ENCODE data around the gene POLD2.
"Not testable (repeated sequence)": the region's sequence is repeated elsewhere in the genome, so short reads cannot be mapped to it uniquely, and the experiment has no call there.

POLD2 gene

DNA sequence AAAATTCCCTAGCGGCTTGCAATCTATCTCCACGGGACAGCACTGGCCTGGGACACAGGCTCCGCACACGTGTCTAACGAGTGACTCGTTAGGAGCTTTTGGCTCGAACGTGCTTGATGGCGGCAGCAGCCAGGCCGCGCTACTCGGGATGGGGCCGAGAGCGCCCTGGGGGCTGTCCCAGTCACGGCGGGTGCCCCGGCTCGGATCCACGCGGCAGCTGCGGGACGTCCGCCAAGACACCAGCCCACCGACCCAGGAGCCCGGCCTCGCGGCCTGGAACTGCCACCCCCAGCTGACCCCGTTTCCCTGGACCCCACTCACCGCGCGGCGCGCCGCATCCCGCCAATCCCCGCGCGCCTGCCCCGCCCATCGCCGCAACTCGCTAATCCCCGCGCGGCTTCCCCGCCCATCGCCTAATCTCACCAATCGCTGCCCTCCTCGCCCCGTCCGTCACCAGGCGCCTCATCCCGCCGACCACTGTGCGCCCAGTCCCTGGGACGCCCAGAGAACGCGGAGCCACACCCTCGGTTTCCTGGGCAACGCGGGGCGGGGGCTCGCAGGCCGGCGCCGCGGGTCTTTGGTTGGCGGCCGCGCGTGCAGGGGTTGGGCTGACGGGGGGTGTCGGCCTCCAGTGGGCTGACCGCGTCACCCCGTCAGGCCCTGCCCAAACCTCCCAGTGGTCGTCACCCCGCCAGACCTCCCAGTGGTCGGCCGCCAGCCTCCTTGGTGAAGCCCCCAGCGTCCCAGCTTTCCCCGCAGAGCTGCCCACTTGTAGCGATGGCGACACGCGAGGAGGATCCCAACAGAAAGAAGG is at the start of gene POLD2:
POLD2 (minus strand) TSS at position 359 of the 814 bp plus-strand sequence. CDS start 1,495 bp downstream, outside the sequence.
- peak; percentile 89 for DNase-seq (ENCODE audit: low read depth)
- TF ChIP-seq, protein P1, sequence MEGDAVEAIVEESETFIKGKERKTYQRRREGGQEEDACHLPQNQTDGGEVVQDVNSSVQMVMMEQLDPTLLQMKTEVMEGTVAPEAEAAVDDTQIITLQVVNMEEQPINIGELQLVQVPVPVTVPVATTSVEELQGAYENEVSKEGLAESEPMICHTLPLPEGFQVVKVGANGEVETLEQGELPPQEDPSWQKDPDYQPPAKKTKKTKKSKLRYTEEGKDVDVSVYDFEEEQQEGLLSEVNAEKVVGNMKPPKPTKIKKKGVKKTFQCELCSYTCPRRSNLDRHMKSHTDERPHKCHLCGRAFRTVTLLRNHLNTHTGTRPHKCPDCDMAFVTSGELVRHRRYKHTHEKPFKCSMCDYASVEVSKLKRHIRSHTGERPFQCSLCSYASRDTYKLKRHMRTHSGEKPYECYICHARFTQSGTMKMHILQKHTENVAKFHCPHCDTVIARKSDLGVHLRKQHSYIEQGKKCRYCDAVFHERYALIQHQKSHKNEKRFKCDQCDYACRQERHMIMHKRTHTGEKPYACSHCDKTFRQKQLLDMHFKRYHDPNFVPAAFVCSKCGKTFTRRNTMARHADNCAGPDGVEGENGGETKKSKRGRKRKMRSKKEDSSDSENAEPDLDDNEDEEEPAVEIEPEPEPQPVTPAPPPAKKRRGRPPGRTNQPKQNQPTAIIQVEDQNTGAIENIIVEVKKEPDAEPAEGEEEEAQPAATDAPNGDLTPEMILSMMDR (conservative IDR thresholded peaks at IDR 0.05; ENCODE audit: low read depth, low read length) = no peak
- H3K4me3 ChIP-seq (ENCODE audit: low read length) = peak within 1 kb of the TSS; percentile 84

DNA sequence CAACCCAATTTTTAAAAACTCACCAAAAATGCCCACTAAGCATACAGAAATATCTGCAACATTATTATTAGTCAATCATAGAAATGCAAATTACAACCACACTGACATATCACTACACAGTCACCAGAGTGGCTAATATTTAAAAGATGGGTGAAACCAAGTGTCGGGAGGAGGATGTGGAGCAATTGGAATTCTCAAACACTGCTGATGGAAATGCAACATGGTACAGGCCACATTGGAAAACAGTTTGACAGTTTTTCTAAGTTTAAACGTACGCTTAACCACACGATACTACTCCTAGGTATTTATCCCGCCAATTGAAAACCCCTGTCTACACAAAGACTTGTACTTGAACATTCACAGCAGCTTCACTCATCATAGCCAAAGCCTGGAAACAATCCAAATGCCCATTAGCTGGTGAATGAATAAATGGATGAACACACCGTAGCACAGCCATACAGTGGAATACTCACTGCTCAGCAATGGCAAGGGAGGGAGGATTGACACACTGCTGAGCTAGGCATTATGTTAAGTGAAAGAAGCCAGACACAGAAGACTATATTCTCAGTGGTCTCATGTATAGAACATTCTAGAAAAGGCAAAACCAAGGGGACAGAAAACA is 49.6 kb upstream of the POLD2 start:
- no peak for DNase-seq (ENCODE audit: low read depth)

DNA sequence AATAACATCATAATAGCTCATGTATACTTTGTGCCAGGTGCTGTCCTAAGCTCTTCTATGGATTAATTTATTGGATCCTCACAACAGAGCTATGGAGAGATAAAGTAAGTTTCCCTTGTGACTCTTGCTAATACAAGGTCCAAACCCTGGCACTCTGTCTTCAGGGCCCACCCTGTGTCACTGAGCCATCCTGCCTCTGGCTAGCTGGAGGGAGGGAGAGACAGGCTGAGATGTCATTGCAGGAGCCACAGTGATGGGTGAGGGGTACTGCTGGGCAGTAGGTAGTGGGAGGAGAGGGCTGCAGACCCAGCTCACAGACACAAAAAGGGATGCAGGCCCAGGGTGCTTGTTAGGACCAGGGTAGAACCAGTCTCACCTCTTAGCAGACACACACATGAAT is 49.0 kb upstream of the POLD2 start:
- no peak overlapping the region for H3K4me3 ChIP-seq (ENCODE audit: low read length)
- no peak for DNase-seq (ENCODE audit: low read depth)
- TF ChIP-seq, protein P1 (conservative IDR thresholded peaks at IDR 0.05; ENCODE audit: low read depth, low read length) = no peak

More for the DNA sequence above, 49.6 kb upstream of the POLD2 start:
- TF ChIP-seq, protein P1 (conservative IDR thresholded peaks at IDR 0.05; ENCODE audit: low read depth, low read length) = no peak
- H3K4me3 ChIP-seq (ENCODE audit: low read length) = no peak overlapping the region

DNA sequence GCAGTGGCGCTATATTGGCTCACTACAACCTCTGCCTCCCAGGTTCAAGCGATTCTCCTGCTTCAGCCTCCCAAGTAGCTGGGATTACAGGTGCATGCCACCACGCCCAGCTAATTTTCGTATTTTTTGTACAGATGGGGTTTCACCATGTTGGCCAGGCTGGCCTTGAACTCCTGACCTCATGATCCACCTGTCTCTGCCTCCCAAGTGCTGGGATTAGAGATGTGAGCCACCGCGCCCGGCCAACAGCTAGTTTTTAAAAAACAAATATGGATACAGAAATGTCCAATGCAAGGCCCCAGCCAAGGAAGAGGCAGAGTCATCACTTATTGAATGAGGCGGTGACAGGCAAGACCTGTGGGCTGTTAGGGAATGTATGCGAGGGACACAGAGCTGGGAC is 48.6 kb upstream of the POLD2 start:
- H3K4me3 ChIP-seq (ENCODE audit: low read length); DNase-seq (ENCODE audit: low read depth): not testable (repeated sequence)

DNA sequence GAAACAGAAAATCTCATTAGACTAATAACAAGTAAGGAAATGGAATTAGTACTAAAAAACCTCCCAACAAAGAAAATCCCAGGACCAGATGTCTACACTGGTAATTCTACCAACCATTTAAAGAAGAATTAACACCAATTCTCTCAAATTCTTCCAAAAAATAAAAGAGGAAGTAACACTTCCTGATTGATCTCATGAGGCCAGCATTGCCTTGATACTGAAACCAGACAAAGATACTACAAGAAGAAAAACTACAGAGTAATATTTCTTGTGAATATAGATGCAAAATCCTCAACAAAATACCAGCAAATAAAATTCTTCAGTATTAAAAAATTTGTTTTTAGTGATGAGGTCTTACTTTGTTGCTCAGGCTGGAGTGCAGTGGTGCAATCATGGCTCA is 44.6 kb upstream of the POLD2 start:
- TF ChIP-seq, protein P1 (conservative IDR thresholded peaks at IDR 0.05; ENCODE audit: low read depth, low read length) = no peak
- no peak overlapping the region for H3K4me3 ChIP-seq (ENCODE audit: low read length)
- DNase-seq (ENCODE audit: low read depth) = no peak

DNA sequence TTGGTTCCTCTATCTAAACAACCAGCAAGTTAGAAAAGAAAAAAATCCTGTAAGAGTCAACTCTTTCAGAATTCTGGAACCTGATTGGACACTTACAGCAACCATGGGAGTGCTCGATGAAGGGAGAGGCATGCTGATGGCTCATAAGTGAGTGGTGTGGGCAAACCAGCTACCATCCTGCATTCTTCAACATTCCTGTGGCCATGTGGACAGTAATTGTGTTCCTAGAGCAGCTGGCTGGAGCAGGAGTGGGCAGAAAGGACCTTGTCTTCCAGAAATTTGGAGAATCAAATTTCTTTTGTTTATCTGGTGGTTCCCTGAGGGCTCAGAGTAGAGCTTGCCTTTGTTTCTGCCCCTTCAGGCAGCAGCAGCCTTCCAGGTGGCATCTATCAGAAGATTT is 40.2 kb upstream of the POLD2 start:
- DNase-seq (ENCODE audit: low read depth) = no peak
- H3K4me3 ChIP-seq (ENCODE audit: low read length) = no peak overlapping the region
- TF ChIP-seq, protein P1 (conservative IDR thresholded peaks at IDR 0.05; ENCODE audit: low read depth, low read length) = no peak

DNA sequence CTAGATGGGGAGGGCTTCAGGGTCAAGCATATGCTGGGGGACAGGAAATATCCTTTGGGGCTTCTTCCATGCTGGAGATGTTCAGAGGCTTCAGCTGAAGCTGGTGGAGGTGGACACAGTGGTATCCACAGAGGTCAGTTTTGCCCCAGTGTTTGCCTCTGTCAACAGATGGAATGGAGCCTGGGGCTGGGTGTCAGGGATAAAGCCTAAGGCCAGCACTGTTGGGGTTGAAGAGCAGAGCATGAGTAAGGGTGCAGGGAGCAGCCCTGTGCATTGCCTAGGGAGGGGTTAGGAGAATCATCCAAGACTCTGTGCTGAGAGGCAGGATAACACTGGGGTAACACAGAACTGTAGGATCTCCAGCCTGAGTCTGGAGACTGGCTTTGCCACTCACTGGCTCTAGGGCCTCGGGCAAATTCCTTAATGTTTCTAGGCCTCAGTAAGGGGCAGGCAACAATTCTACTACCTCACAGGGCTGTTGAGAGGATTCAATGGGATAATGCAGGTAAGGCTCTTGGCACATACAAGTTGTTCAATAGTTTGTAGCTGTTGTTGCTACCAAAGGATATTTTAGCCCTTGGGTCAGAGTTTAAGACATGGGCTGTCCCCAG is 39.5 kb upstream of the POLD2 start:
- no peak for DNase-seq (ENCODE audit: low read depth)
- H3K4me3 ChIP-seq (ENCODE audit: low read length) = no peak overlapping the region
- TF ChIP-seq, protein P1 (conservative IDR thresholded peaks at IDR 0.05; ENCODE audit: low read depth, low read length) = no peak

All from retinal pigment epithelial cell (primary cell).